Stimulated activated CD8-positive, alpha-beta memory T cell treated with anti-CD3 and anti-CD28 coated beads, Interleukin-15, amount 100 ng/mL, for 4 hours (primary cell): ENCODE data around the gene LACTB.
"Not testable (repeated sequence)": the region's sequence is repeated elsewhere in the genome, so short reads cannot be mapped to it uniquely, and the experiment has no call there.

Source experiments
- DNase-seq, 2 donors: peaks; one replicate each; pipeline ENCODE4 v3.0.0-alpha.2; 2020; ENCODE audit warnings: low read depth in 2 of 2

LACTB gene

DNA sequence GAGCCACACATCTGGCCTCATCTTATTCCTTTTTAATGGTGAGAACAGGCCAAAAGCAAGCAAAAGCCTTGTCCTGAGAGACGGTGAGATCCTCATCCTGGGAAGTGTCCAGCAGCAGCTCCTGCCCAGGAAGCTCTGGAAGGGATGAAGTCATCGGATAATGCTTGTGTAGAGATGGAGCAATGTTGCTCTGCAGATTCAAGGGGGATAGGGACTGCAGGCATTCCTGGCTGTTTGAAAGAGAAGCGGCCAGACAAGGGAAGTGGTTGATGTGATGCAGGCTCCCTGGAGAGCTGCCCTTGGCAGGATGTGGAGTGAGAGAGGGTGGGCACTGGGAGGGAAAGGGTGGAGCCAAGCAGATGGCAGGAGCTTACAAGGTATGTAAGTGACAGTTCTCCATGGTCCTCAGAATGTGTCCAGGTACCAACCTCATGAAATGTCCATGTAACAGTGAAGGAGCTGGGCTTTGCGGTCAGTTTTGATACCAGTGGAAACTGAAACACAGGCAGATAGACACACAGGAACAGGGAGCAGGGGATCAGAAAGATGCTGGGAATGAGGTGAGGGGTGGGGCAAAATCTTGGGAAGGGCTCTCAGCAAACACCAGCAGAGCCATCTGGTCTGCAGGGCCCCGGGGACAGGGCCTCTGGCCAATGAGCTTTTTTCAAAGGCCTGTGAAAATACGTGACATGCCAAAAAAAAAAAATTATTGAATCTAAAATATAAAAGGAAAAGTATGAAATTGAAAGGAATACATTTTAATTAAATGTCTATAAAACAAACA, 32.2 kb upstream of the LACTB start:
- no peak for DNase-seq

DNA sequence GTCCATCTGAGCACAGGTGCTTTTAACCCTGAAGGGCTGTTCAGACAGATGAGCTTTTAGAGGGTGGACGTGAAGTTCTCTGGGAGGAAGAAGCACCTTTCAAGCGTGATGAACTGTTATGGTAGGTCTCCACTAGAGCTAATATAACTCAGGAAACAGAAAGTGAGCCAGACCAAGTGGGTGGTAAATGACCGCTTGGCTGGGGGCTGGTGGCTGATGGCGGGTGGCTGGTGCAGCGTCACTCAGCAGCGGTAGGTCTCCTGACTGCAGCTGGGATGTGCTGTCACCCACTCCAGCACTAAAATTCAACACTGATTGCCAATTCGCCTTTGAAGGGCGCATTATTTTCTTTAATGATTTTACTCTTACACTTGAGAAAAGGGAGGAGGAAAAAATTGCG, 31.2 kb upstream of the LACTB start:
- DNase-seq, result no peak

DNA sequence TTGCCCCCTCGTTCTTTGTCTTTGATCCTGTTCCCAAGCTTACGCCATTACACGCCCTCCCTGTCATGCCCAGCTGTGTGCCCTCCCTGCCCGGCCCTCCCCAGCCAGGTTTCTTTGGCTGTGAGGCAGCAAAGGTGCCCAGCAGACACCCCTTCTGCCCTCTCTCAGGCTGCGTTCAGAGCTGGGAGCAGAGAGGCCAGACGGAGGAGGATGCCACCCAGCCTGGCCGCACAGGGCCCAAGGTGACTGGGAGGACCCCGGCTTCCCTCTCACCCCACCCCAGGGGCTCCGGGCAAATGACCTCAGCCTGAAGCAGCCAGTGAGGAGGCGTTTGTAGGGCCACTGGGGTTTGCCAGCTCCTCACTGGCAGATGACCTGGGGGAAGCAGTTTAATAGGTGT, 30.8 kb upstream of the LACTB start:
- no peak for DNase-seq

DNA sequence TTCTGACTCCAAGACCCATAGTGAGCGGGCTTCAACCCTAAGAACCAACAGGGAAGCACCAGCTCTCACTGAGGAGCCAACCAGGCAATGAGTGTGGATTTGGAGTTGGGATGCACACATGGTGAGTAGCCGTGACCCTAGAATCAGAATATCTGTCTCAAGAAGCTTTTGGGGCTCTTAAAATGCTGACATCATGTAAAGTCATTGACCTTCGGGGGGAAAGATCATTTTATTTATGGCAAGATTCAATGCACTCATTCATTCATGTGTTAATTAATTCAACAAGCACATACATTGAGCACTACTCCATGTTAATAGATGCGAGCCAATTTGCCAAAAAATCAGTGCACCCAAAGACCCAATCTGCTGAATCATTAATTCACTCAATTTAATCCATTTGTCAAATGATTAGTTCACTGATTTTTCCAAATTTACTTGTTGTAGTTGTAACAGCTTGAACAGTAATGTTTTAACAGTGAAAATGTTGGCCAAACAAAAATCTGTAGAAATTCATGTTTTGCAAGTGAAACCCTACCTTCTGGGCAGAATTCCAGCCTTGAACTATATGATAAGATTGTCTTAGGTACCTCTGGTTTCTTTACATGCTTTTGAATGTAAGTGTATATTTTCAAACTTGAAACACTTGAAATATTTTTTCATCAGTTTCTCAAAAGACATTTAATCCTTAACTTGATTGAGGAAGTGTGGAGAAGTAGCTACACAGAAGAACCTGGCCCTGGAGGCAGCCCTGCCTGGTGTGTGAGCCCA, 29.8 kb upstream of the LACTB start:
- DNase-seq, result no peak

DNA sequence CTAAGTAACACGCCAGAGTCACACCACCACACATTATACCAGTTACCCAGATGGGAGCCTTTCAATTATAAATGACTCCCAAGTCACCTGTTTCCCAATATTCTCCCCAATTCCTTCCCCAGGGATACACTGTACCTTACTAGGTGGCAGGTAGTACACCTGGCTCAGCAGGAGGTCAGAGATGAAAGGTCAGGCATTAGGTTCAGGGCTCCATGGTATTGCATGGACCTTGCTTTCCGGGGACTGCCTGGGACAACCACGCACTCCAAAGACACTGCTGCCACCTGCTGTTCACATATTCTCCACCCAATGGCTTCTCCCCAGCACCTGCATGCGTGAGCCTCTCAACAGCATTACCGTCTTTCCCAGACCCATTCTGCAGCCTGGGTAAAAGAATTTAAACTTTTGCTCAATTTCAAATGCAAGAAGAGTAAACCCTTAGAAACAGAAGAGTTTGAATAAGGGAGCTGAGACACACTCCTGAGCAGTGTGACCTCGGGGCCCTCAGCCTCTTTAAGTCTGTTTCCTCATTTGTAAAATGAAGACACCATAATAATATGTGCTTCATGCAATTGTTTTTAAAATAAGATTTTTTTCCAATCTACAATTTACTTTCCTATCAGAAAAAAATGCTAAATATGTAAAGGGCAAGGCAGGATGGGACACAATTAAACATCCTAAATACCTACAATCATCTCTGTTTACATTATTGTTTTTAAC, 28.0 kb upstream of the LACTB start:
- DNase-seq, result peak; percentile 26 to 29

DNA sequence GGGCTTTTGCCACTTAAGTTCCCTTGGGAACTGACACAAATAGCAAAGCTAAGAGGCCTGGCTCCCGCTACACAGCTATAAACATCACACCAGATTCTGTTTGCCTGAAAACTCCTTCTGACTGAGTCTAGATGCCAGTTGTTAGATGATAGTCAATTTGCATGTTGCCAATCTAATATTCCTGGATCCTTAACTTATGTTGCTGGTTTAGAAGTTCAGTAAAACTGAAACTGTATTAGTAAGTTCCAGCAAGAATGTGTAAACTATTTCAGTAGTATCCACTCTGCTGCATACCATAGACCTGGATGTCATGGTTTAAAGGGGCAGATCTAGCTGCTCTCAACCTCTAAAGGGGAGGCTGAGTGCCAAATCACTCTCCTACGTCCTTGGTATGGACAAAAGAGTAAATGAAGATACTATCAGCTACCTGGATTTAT, 27.1 kb upstream of the LACTB start:
- DNase-seq, result no peak

DNA sequence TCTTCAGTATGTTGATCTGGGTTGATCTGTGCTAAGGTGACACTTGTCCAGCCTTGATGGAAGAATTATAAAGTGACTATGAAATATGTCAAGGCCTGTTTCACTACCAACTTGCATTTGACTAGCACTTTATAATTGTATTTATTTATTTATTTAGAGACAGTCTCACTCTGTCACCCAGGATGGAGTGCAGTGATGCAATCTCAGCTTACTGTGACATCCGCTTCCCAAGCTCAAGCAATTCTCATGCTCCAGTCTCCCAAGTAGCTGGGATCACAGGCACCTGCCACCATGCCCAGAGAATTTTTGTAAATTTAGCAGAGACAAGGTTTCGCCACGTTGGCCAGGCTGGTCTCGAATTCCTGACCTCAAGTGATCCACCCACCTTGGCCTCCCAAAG, 25.5 kb upstream of the LACTB start:
- DNase-seq, result no peak

DNA sequence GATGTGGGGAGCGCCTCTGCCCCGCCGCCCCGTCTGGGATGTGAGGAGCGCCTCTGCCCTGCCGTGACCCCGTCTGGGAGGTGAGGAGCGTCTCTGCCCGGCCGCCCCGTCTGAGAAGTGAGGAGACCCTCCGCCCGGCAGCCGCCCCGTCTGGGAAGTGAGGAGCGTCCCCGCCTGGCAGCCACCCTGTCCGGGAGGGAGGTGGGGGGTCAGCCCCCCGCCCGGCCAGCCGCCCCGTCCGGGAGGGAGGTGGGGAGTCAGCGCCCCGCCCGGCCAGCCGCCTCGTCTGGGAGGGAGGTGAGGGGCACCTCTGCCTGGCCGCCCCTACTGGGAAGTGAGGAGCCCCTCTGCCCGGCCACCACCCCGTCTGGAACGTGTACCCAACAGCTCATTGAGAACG, 22.8 kb upstream of the LACTB start:
- DNase-seq, result not testable (repeated sequence)

DNA sequence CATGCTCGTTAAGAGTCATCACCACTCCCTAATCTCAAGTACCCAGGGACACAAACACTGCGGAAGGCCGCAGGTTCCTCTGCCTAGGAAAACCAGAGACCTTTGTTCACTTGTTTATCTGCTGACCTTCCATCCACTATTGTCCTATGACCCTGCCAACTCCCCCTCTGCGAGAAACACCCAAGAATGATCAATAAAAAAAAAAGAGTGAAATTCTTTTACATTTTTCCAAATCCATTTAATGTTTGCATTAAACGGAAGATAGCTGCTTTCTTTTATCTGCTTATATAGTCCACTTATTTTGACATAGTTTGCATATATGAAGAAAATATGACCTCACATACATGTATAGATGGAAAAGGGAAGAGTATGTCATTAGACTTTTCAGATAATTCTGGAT, 22.1 kb upstream of the LACTB start:
- not testable (repeated sequence) for DNase-seq

DNA sequence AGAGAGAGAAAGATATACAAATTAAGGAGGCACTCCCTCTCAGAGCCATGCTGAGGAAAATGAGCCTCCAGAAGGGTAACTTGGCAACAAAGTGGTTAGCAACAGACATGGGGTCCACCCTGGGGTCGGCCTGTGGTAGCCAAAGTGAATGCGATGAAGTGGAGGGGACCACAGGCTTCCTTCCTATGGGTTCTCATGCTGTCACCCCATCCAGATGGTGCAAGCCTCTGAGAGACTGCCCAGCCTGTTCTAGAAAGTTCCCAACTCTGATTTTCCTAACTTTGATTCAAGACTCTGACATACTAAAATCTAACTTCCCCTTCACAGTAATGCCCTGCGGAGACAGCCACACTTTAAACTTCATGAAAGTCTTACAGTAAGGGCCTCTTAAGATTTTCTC, 18.2 kb upstream of the LACTB start:
- no peak for DNase-seq

DNA sequence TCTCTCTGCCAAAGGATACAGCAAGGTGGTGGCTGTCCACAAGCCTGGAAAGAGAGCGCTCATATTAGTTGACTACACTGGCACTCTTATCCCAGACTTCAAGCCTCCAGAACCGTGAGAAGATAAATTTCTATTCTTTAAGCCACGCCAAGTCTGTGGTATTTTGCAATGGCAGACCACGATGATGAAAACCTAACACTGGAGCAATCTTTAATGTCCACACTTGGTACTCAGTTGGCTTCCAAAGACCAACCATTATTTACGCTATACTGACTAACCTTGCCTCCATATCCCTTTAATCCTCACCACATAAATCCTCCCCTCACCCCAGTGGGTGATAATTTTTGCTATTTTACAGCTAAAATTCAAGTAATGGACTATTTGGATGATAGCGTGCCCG, 16.9 kb upstream of the LACTB start:
- DNase-seq, result no peak

DNA sequence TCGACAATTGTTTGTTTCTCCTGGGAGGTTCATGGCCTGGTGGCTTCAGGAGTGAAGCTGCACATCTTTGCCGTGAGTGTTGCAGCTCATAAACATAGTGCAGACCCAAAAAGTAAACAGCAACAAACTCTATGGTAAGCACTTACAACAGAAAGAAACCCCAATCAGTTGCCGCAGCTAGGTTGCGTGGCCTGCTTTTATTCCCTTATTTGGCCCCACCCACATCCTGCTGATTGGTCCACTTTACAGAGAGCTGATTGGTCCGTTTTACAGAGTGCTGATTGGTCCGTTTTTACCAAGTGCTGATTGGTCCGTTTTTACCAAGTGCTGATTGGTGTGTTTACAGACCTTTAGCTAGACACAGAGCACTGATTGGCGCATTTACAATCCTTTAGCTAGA, 16.3 kb upstream of the LACTB start:
- DNase-seq, result not testable (repeated sequence)

DNA sequence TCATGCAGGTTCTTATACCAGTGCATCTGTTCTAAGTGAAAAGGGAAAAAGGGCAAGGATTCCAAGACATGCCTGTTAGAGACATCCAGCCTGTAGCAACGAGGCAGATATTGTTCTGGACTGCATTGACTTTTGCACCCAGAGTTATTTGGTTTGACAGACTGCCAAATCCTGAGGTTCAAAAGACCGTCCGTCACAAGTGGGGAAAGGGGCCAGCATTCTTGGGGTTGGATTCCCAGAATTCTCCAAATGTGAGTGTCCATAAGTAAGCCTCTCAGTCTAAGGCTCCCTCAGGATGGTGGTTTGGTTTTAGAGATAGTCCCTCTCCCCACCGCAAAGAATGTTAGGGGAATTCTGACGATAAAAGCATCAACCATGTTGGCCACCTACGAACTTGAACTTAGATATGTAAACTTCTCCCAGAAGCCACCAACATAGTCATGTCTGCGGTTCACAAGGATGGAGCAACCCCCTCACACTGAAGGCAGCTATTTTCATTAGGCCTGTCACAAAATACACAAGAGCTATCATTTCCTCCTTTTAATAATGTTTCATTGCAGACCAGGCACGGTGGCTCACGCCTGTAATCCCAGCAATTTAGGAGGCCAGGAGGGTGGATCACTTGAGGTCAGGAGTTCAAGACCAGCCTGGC, 13.6 kb upstream of the LACTB start:
- DNase-seq, result no peak

DNA sequence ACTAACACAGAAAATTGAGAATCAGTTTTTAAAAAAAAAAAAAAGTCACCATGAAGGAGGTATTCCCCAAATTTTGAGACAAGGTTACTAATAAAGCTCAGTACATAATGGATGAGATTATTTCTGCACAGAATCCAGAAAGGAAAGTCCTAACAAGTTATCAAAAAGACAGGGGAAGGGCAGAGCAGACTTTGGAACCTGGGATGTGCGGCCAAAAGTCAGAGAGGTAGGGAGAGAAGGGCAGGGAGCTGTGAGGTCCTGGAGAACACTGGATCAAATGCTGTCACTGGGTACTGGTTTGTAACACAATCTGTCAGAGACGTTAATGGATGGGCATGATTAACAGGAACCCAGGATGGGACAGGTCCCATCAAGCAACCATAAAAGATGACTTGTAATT, 12.2 kb upstream of the LACTB start:
- no peak for DNase-seq

DNA sequence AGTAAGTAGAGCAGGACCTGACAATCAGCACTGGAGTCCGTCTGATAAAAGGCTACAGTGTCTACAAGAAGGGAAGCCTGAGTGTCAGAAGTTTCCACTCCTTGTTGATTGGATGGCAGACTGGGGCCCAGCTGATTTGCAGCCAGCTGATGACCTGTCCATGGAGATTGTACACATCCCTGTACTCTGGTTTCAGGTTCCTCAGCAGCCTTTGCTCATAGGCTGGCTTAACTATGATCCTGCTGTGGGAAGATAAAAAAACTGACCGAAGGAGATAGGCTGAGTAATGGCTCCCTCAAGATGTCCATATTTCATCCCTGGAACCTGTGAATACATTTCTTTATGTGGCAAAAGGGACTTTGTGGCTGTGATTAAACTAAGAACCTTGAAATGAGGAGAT, 11.7 kb upstream of the LACTB start:
- no peak for DNase-seq

DNA sequence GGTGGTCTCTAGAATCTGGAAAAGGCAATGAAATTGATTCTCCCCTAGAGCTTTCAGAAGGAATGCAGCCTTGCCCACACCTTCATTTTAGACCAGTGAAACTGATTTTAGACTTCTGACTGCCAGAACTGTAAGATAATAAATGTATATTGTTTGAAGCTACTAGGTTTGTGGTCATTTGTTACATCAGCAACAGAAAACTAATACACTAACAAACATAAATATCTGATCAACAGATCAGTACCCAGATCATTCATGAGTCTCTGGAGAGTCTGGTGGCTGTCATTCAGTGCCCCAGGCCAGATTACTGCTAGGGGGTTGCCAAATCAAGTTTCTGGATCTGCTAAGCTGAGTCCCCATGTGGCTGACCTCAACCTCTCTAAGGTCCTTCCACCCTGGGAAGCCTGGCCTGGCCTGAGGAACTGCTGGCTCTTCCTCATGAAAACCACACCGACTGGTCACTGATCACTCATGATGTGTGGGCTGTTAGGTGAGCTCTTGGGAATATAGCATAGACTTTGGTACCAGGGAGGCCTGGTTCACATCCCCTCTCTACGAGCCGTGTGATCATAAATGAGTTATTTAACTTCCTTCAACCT, 11.1 kb upstream of the LACTB start:
- no peak for DNase-seq

DNA sequence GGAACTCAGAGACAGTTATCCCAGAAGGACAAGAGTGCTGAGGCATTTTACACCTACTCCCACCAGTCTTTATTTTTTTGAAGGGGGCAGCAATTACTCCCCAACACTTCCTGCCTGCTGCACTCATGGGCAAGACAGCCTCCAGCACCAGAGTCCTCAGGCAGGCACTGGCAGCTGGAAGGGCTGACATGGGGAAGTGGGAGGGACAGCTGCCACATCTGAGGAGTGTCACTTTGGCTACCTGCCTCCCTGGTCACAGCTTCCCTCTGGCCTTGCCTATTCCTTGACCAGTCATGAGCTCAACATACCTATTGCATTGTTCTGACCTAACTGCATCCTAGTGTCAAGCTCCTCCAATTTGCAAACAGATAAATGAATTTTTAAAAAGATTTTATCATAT, 10.2 kb upstream of the LACTB start:
- no peak for DNase-seq

DNA sequence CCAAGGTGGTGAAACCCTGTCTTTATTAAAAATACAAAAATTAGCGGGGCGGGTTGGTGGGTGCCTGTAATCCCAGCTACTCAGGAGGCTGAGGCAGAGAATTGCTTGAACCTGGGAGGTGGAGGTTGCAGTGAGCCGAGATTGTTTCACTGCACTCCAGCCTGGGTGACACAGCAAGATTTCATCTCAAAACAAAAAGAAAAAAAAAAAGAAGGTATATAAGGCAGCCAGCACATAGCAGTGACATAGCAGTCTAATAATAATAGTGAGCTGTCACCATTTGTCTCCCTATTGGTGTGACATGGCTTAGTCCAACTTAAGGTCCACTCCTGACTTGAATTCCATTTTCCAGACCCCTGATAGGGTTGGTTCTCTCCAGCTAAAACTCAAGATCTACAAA, 8.8 kb upstream of the LACTB start:
- no peak for DNase-seq

DNA sequence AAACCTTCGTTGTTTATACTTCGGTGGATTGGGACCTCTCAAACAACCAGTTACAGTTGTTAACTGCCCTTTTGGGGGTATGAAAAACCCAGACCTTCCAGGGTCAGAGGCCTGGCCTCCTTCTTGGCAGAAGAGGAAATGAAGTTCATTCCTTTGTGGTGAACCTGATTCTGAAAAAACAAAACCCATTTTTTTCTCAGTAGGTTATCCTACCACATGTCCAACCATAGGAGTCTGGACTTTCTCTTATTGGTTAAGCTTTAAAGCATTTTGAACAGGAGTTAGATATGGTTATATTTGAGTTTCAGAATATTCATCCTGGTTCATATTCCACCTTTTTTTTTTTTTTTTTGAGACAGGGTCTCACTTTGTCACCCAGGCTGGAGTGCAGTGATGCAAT, 7.2 kb upstream of the LACTB start:
- DNase-seq, result no peak

DNA sequence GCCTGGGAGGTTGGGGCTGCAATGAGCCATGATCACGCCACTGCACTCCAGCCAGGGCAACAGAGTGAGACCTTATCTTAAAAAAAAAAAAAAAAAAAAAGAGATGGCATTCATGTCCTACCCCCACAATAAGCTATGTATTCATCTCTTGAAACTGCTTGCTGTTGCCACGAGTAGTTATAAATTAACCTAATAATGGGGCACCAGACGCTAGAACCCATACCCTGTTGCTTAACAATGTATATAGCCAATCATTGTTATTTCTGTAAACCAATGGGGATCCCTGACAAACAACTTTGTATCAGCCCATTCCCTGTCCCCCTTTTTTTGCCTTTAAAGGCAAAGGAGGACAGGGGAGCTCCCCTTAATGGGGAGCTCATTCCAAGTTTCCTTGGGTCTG, 2.8 kb upstream of the LACTB start:
- DNase-seq, result no peak

DNA sequence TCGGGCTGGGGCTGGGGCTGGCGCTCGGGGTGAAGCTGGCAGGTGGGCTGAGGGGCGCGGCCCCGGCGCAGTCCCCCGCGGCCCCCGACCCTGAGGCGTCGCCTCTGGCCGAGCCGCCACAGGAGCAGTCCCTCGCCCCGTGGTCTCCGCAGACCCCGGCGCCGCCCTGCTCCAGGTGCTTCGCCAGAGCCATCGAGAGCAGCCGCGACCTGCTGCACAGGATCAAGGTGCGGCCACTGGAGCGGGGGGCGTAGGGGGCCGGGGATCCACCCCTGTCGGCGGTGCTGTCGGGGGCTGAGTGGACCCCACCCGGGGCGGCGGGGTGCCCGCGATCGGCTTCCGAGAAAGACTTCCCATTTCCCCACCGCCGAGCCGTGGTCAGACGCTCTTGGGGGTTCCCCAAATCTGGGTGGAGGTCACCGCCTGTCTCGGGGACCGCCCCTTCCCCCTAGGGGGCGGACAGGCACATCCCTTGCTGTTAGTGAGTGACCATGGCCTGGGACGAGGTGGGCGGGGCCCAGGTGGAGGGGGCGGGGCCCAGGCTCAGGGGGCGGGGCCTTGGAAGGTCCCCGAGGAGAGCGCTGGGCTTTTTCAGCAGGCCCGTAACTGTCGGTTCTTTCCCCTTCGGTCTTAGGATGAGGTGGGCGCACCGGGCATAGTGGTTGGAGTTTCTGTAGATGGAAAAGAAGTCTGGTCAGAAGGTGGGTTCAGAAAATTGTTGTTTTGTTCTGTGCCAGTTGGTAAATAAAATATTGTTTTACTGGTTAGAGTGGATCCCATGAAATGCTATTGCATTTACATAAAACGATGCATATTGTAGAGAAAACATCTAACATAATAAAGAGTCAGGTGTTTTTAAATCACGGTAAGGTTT, 578 bp downstream of the LACTB start:
- peak; percentile 11 to 78 for DNase-seq
